GM18508 (cell line): ENCODE results near the gene CABP2.
A peak's percentile ranks its signal among the peaks of the same experiment; 100 is the strongest.
"Not testable (repeated sequence)": the region's sequence is repeated elsewhere in the genome, so short reads cannot be mapped to it uniquely, and the experiment has no call there.

Experiments used
- ATAC-seq: cut with Tn5 transposase; IDR thresholded peaks from one replicate; pipeline ENCODE4 v1.9.1; 2021; ENCODE audit warnings: moderate number of reproducible peaks; ENCODE audit not compliant: insufficient read depth, unreplicated experiment

CABP2 gene

GRCh38 chr11:67511558-67511957 is 11.7 kb downstream of the CABP2 start:
- ATAC-seq, result not testable (repeated sequence)

- no peak for ATAC-seq
Observed at GRCh38 chr11:67510023-67510345, 13.3 kb downstream of the CABP2 start.

DNA sequence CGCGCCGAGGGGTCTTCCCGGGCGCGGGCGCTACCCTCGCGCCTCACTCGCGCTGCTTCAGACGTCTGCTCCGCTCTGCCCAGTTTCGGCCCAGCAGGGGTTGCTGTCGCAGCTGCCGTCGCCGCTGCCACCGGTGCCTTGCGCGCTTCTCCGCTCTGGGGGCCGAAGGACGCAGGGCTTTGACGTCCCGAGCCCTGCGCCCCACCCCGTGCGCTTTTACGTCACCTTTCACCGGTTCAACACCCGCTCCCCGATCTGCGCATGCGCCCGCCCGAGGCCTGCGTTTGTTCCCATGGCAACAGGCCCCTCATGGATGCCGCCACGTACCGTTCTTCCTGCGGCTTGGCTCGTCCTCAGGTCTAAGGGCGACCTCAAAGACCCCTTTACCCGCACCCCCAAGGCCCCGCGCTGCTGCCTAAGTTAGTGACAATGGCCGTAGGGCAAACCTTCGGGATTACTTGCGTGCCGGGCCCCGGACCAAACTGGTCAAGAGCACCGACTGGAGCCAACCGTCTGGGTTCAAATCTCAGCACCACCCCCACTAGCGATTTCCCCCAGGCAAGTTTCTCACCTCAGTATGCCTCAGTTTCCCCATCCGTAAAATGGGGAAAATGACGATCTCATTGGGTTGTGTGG is 14.6 kb downstream of the CABP2 start:
- ATAC-seq, result peak; percentile 23

- ATAC-seq, result peak; percentile 60
Observed at GRCh38 chr11:67507864-67508485, 15.3 kb downstream of the CABP2 start, which contains the start of gene CDK2AP2. Gene CDK2AP2, minus strand, starts transcription at chr11:67508162. Its CDS starts 80 bp downstream, at chr11:67508082.

DNA sequence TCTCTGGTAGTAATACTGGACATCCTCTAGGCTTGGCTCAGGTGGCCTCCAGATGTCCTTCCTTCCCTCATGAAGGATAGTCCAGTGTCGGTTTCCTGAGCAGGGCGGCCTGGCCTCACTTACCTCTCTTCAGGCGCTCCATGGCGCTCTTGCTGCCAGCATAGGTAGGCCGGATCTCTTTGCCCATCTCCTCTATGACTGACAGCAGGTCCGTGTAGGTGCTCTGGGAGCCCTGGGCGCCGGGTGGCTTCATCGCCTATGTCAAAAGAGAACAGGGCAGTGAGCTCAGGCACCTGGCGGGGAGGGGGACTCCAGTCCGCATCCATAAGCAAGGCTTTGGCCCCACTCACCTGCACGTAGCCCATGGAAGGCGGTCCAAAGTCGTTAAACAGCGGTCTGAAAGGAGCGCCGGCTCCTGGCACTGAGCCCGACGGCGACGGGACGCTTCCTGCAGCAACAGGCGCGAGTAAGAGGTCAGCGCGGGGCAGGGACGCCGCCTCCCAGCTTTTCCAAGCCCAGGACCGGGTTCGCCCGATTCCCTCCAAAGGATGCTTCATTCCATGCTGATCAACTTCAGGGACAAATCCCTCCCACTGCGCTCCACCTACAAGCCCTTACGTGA is 15.9 kb downstream of the CABP2 start:
- ATAC-seq, result no peak

DNA sequence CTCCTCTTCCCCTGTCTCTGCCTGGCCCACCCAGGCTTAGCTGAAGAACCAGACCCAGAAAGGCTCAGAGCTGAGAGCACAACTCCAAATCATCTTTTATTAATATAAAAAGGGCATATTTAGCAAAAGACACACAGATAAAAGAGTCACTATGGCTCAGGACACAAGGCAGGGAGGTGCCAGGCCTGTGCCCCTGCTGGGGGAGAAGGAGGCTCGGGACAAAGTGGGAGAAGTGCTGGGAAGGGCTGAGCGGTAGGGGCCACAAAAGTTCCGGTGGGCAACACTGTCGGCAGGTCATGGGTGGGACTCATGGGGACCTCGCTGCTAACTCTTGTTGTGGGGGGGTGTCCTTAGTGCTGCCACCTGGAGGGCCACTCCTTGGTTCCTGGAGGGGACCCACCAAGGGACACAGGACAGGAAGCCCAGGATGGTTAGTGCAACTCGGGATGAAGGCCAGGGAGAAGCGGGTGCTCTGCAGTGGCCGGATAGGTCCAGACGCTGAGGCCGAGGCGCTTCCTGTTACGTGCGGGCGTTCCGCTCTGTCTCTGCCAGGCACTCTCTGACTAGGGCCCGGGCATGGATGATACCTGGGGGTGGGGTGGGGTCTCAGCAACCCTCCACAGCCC is 16.7 kb downstream of the CABP2 start:
- ATAC-seq, result no peak

GRCh38 chr11:67505605-67506396 is 17.4 kb downstream of the CABP2 start:
- ATAC-seq, result no peak

GRCh38 chr11:67504950-67505581 is 18.2 kb downstream of the CABP2 start, which contains the start of gene PITPNM1:
Gene PITPNM1, minus strand, starts transcription at chr11:67505363. Its CDS starts 1,183 bp downstream, at chr11:67504180.
- no peak for ATAC-seq

GRCh38 chr11:67504005-67504949 is 19.0 kb downstream of the CABP2 start:
- ATAC-seq, result no peak

DNA sequence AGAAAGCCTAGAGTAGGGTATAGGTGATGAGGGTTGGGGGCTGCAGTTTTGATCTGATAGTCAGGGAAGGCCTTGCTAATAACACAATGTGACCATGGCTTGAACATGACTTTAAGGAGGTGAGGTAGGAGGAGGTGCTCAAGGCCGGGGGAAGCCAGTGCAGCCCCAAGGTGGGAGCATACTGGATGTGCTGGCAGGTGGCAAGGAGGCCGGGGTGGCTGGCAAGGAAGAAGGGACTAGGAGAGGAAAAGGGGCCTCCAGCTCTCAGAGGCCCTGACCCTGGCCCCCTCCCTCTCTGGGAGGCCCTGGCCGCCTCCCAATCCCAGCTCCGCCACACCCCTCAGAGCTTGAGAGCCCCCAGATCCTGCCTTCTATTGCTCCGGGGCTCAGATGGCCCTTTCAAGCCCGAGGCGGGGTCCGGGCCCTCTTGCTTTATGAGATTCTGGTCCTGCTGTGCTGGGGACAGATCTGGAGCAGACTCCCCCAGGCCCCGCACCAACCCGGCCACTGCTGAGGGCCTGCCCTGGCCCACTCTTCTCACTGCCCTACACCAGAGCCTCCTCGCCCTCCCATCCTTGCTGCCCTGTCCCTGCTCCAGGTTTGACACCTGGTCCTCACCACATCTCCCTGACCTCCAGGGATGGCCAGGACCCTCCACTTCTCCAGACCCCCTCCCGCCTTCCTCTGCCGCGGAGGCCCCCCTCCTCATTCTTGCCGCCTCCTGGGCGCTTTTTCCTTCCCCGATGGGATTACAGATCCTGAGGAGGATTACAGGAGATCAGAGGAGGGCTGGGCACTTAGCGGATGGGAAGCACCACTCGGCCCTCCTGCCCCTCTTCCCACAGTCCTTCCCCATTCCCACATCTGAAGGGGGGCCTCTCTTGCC is 19.9 kb downstream of the CABP2 start:
- no peak for ATAC-seq

- ATAC-seq, result no peak
Observed at GRCh38 chr11:67502328-67502979, 20.8 kb downstream of the CABP2 start.

- ATAC-seq, result no peak
Observed at GRCh38 chr11:67501854-67502253, 21.4 kb downstream of the CABP2 start.

- ATAC-seq, result no peak
Observed at GRCh38 chr11:67500831-67501715, 22.2 kb downstream of the CABP2 start.

- ATAC-seq, result no peak
Observed at GRCh38 chr11:67500484-67500821, 22.8 kb downstream of the CABP2 start.

DNA sequence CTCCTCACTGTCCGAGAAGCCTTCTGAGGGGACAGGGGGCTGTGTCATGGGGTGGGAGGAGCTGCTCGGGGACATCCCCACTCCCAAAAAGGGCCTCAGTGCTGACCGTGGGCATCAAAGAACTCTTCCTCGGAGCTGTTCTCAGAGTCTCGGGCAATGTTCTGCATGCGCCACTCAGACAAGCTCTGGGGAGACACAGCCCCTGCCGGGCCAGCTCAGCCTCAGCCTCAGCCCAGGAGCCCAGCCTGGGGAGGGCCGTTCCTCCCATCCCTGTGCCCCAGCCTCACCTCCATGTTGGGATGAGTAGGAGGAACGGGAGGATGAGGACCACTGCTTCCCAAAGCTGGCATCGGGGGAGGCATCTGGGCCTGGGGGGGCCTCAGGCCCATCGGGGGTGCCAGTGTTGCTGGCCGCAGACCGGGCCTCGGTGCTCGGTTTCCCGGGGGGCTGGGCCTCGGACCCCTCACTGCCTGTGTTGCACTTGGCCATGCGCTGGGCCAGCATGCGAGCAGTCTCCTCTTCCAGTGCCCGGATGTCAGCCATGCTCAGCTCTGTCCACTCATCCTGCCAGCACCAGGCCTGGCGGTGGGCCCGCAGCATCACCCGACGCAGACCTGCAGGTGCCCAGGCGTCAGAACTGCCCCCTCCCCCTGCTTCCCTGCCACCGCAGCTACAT is 23.3 kb downstream of the CABP2 start:
- no peak for ATAC-seq

GRCh38 chr11:67498544-67498972 is 24.7 kb downstream of the CABP2 start:
- ATAC-seq, result no peak
